ENCODE measurements around the gene PRR12.

DNA sequence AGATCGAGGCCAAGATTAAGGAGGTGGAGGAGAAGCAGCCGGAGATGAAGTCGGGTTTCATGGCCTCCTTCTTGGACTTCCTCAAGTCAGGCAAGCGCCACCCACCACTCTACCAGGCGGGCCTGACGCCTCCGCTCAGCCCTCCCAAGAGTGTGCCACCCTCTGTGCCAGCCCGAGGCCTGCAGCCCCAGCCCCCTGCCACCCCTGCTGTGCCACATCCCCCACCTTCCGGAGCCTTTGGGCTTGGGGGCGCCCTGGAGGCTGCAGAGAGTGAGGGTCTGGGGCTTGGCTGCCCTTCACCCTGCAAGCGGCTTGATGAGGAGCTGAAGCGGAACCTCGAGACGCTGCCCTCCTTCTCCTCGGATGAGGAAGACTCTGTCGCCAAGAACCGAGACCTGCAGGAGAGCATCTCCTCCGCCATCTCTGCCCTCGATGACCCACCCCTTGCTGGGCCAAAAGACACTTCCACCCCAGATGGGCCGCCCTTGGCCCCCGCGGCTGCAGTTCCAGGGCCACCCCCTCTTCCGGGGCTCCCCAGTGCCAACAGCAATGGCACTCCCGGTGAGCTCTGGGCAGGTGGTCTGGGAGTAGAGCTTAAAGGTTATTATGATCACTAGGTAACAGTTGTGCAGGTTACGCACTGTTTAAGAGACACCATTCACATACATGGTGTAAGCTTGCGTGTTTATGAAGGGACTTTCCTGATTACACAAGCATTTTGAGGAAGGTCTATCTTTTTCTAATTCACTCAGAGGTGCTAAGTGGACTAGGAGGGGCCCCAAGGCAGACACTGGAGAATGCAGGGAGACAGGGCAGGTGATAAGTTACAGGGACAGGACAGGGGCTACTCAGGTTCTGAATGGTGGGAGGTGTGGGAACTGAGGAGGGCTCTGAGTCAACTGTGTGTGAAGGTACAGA lies 8.7 kb downstream of the PRR12 start:
- TF ChIP-seq, protein P1, sequence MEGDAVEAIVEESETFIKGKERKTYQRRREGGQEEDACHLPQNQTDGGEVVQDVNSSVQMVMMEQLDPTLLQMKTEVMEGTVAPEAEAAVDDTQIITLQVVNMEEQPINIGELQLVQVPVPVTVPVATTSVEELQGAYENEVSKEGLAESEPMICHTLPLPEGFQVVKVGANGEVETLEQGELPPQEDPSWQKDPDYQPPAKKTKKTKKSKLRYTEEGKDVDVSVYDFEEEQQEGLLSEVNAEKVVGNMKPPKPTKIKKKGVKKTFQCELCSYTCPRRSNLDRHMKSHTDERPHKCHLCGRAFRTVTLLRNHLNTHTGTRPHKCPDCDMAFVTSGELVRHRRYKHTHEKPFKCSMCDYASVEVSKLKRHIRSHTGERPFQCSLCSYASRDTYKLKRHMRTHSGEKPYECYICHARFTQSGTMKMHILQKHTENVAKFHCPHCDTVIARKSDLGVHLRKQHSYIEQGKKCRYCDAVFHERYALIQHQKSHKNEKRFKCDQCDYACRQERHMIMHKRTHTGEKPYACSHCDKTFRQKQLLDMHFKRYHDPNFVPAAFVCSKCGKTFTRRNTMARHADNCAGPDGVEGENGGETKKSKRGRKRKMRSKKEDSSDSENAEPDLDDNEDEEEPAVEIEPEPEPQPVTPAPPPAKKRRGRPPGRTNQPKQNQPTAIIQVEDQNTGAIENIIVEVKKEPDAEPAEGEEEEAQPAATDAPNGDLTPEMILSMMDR (IDR thresholded peaks at IDR 0.05), result no peak
- no peak for TF ChIP-seq POLR2A (IDR thresholded peaks at IDR 0.05)
